ENCODE data around the gene TIA1.
A peak's percentile ranks its signal among the peaks of the same experiment; 100 is the strongest.
"Not testable (repeated sequence)": the region's sequence is repeated elsewhere in the genome, so short reads cannot be mapped to it uniquely, and the experiment has no call there.

The TIA1 gene

DNA sequence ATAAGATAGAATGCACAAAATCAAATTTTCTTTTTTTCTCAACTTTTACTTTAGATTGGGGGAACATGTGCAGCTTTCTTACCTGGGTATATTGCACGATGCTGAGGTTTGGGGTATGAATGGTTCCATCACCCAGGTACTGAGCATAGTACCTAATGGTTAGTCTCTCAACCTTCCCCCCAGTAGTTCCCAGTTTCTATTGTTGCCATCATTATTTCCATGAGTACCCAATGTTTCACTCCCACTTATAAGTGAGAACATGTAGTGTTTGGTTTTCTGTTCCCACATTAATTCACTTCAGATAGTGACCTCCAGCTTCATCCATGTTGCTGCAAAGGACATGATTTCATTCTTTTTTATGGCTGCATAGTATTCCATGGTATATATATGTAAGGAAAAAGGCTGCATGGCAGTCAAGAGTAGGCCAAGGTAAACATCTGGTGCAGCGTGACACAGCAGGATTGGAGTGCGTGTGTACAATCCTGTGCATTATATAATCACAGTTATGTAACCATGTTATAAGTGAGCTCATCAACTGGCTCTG is 47.1 kb downstream of the TIA1 start:
- H3K4me3 ChIP-seq (ENCODE audit: low read depth, low read length) = no peak overlapping the region
- no peak for DNase-seq (ENCODE audit: low read depth)
- TF ChIP-seq, protein P1, sequence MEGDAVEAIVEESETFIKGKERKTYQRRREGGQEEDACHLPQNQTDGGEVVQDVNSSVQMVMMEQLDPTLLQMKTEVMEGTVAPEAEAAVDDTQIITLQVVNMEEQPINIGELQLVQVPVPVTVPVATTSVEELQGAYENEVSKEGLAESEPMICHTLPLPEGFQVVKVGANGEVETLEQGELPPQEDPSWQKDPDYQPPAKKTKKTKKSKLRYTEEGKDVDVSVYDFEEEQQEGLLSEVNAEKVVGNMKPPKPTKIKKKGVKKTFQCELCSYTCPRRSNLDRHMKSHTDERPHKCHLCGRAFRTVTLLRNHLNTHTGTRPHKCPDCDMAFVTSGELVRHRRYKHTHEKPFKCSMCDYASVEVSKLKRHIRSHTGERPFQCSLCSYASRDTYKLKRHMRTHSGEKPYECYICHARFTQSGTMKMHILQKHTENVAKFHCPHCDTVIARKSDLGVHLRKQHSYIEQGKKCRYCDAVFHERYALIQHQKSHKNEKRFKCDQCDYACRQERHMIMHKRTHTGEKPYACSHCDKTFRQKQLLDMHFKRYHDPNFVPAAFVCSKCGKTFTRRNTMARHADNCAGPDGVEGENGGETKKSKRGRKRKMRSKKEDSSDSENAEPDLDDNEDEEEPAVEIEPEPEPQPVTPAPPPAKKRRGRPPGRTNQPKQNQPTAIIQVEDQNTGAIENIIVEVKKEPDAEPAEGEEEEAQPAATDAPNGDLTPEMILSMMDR (IDR thresholded peaks at IDR 0.05; ENCODE audit: control insufficient read depth, extremely low read depth, insufficient read depth) = no peak

DNA sequence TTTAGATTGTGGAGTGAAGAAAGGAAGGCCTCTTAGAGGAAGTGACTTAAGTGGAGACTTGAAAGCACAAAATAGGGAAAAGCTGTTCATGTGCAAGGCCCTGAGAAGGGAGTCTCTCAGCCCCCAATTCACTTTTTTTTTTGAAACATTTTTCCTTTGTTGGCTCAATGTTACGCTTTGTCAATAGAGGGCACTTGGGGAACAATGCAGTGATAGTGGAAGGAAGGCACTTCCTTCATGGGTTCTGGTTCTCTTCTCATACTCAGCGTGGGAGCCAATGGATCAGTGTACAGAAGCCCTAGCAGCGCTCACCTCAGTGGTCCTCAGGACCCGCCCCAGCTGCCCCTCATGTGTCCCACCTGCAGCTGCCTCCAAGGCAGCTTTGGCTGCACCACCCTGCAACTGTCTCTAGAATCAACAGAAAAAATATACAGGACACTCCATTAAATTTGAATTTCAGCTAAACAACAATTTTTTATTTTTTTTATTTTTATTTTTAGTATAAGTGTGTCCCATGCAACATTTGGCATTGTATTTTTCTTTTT is 49.0 kb downstream of the TIA1 start:
- no peak for DNase-seq (ENCODE audit: low read depth)
- TF ChIP-seq, protein P1 (IDR thresholded peaks at IDR 0.05; ENCODE audit: control insufficient read depth, extremely low read depth, insufficient read depth) = no peak
- H3K4me3 ChIP-seq (ENCODE audit: low read depth, low read length) = no peak overlapping the region

DNA sequence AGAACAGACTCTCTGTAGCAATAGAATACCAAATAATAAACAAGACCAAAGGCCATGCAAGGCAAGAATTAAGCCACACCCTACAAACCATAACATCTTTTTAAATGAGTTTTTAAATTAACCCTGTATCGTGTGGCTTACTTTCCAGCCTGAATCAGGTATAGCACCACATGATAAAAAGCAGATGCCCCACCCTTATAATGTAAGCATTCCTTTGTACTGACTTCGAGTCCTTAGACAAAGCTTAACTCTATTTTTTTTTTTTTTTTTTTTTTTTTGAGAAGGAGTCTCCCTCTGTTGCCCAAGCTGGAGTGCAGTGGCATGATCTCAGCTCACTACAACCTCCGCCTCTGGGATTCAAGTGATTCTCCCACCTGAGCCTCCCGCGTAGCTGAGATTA is 55.9 kb downstream of the TIA1 start:
- DNase-seq (ENCODE audit: low read depth) = no peak
- H3K4me3 ChIP-seq (ENCODE audit: low read depth, low read length) = no peak overlapping the region
- TF ChIP-seq, protein P1 (IDR thresholded peaks at IDR 0.05; ENCODE audit: control insufficient read depth, extremely low read depth, insufficient read depth) = no peak

DNA sequence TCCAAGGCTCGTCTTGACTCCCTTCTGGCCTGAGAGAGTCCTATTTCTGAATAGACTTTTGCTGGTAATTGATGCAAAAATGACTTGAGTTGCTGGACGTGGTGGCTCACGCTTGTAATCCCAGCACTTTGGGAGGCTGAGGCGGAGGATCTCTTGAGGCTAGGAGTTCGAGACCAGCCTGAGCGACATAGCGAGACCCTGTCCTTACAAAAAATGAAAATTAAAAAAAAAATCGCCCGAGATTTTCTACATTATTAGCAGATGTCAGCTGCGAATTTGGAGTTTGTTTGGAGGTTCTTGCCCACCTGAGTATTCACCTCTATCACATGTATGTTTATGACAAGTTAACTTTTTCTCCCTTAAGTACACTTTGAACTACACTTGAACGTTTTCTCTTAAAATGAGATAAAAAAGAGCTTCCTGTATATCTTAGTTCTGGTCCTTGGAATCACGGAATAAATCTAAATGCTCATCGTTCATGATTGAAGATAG is 57.1 kb downstream of the TIA1 start:
- TF ChIP-seq, protein P1 (IDR thresholded peaks at IDR 0.05; ENCODE audit: control insufficient read depth, extremely low read depth, insufficient read depth) = no peak
- DNase-seq (ENCODE audit: low read depth) = no peak
- peak overlapping the region; percentile 71 for H3K4me3 ChIP-seq (ENCODE audit: low read depth, low read length)

DNA sequence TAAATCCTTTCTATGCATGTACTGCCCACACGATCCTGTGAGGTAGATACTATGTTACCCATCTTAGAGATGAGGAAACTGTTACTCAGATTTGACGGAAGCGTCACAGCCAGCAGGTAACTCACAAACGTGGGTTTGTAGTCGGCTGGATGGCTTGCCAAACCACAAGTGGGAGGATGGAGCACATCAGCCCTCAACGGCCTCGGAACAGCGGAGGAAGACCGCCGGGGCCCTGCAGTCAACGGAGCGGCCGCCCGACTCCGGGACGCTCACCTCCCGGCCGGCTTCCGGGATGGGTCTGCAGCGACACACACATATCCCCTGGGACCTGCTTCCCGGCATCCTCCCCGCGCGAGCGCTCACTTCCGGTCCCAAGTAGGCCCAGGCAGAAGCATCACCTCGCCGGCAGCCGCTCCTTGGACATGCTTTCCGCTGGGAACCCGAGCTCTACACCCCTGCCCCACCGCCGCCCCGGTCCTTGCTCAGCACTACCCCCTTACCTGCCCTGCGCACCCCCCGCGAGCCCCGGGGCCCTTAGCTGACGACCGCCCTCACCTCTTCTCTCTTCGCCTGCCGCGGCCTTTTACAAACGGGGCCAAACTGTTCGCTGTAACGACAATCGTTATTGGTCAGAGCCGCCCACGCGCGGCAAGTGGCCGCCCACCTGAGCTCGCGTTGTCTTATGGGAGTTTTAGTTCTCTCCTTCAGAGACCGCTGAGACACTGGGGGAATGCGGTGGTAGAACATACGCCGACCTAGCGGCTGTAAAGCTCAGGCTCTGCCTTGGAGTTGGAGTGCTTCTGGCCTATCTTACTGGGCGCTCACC is 57.8 kb downstream of the TIA1 start, which contains the start of gene C2orf42:
Gene C2orf42, minus strand, starts transcription at position 602 of the 826 bp plus-strand sequence. CDS start 9,034 bp downstream, outside the sequence.
- TF ChIP-seq, protein P1 (IDR thresholded peaks at IDR 0.05; ENCODE audit: control insufficient read depth, extremely low read depth, insufficient read depth) = no peak
- peak within 1 kb of the TSS; percentile 71 for H3K4me3 ChIP-seq (ENCODE audit: low read depth, low read length)
- peak; percentile 81 for DNase-seq (ENCODE audit: low read depth)

DNA sequence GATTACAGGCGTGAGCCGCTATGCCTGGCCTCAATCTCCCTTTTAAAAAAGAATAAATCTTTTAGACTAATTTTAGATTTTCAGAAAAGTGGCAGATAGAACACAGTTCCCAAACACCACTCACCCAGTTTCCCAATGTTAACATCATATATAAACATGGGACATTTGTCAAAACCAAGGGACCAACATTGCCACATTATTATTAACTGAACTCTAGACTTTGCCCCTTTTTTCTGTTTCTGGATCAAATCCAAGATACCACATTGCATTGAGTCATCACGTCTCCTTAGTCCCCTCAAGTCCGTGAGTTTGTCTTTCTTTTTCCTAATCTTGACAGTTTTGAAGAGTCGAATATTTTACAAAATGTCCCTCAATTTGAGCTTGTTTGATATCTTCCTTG is 60.0 kb downstream of the TIA1 start:
- DNase-seq (ENCODE audit: low read depth) = no peak
- TF ChIP-seq, protein P1 (IDR thresholded peaks at IDR 0.05; ENCODE audit: control insufficient read depth, extremely low read depth, insufficient read depth) = no peak
- no peak overlapping the region for H3K4me3 ChIP-seq (ENCODE audit: low read depth, low read length)

DNA sequence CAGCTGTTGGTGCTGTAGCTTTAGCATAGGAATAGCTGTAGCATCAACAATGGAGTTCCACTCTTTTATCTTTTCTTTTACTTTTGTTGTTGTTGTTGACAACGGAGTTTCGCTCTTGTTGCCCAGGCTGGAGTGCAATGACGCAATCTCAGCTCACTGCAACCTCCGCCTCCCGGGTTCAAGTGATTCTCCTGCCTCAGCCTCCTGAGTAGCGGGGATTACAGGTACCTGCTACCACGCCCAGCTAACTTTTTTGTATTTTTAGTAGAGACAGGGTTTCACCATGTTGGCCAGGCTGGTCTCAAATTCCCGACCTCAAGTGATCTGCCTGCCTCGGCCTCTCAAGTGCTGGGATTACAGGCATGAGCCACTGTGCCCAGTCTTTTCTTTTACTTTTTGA is 61.3 kb downstream of the TIA1 start:
- not testable (repeated sequence) for DNase-seq (ENCODE audit: low read depth); H3K4me3 ChIP-seq (ENCODE audit: low read depth, low read length)

All from LNCaP clone FGC (cell line).